Jurkat, Clone E6-1 (cell line): ENCODE measurements around the gene SLC12A6.
"Not testable (repeated sequence)": the region's sequence is repeated elsewhere in the genome, so short reads cannot be mapped to it uniquely, and the experiment has no call there.

Experiments used
- DNase-seq: peaks from one replicate; pipeline ENCODE4 v3.0.0-alpha.2; 2011; ENCODE audit warnings: low read depth, low spot score
- H3K4me3 ChIP-seq: 2 replicates; pipeline ENCODE4 v1.5.1; 2011; ENCODE audit warnings: mild to moderate bottlenecking, low read length, control low read depth, moderate library complexity

SLC12A6 gene

GRCh38 chr15:34223904-34224596 lies 113.5 kb downstream of the SLC12A6 start:
- peak overlapping the region; percentile 82 for H3K4me3 ChIP-seq
- no peak for DNase-seq

GRCh38 chr15:34217587-34218225 lies 119.9 kb downstream of the SLC12A6 start:
- no peak overlapping the region for H3K4me3 ChIP-seq
- no peak for DNase-seq

GRCh38 chr15:34216527-34217270 lies 120.9 kb downstream of the SLC12A6 start:
- DNase-seq = no peak
- no peak overlapping the region for H3K4me3 ChIP-seq

GRCh38 chr15:34214135-34214534 lies 123.4 kb downstream of the SLC12A6 start:
- no peak for DNase-seq
- no peak overlapping the region for H3K4me3 ChIP-seq

- no peak for DNase-seq
Measured at GRCh38 chr15:34213690-34214089, 123.9 kb downstream of the SLC12A6 start.

GRCh38 chr15:34209421-34210282 lies 127.9 kb downstream of the SLC12A6 start, which contains the start of gene KATNBL1:
TSS of gene KATNBL1 (minus strand) at chr15:34210096. CDS start at chr15:34163676, 46,420 bp downstream.
- peak; percentile 87 for DNase-seq

More at GRCh38 chr15:34213690-34214089, 123.9 kb downstream of the SLC12A6 start:
- no peak overlapping the region for H3K4me3 ChIP-seq

GRCh38 chr15:34206011-34206410 lies 131.6 kb downstream of the SLC12A6 start:
- no peak overlapping the region for H3K4me3 ChIP-seq
- no peak for DNase-seq

More at GRCh38 chr15:34209421-34210282, 127.9 kb downstream of the SLC12A6 start, which contains the start of gene KATNBL1:
- peak within 1 kb of the TSS; percentile 85 for H3K4me3 ChIP-seq

- no peak overlapping the region for H3K4me3 ChIP-seq
- no peak for DNase-seq
Measured at GRCh38 chr15:34203936-34204335, 133.6 kb downstream of the SLC12A6 start.

GRCh38 chr15:34203305-34203704 lies 134.3 kb downstream of the SLC12A6 start:
- DNase-seq = no peak
- H3K4me3 ChIP-seq = no peak overlapping the region

- DNase-seq, H3K4me3 ChIP-seq: not testable (repeated sequence)
Measured at GRCh38 chr15:34193272-34193671, 144.3 kb downstream of the SLC12A6 start.

GRCh38 chr15:34188711-34189110 lies 148.9 kb downstream of the SLC12A6 start:
- DNase-seq = no peak
- H3K4me3 ChIP-seq = no peak overlapping the region

GRCh38 chr15:34185666-34186065 lies 151.9 kb downstream of the SLC12A6 start:
- DNase-seq = no peak
- H3K4me3 ChIP-seq = no peak overlapping the region

GRCh38 chr15:34182942-34183341 lies 154.6 kb downstream of the SLC12A6 start:
- no peak for DNase-seq
- H3K4me3 ChIP-seq = no peak overlapping the region
